Uterus (tissue), 2 donors: ENCODE data around the gene RCHY1.

Source experiments
- CTCF ChIP-seq, 4 experiments: fragments of 200-600 bp in 2 of 4; fragments of 450-650 bp in 2 of 4; sonication (generic) in 2 of 4; IDR thresholded peaks; one replicate each; pipeline ENCODE4 v1.5.1; 2016 to 2019; ENCODE audit warnings: antibody characterized with exemption in 4 of 4, mild to moderate bottlenecking in 2 of 4, moderate library complexity in 1 of 4
- POLR2A ChIP-seq, 2 donors: fragments of 450-650 bp; IDR thresholded peaks; one replicate each; pipeline ENCODE4 v1.6.1; 2016; ENCODE audit warnings: antibody characterized with exemption in 2 of 2, mild to moderate bottlenecking in 1 of 2, moderate library complexity in 1 of 2

GRCh38 chr4:75525910-75526309 is 11.7 kb upstream of the RCHY1 start:
- TF ChIP-seq CTCF (IDR thresholded peaks at IDR 0.05) (no peak), POLR2A (IDR thresholded peaks at IDR 0.05) (no peak)
